HG03060 (cell line): ENCODE results near the gene SEMA3C.

ENCODE experiments used
- ATAC-seq: cut with Tn5 transposase; IDR thresholded peaks from one replicate; pipeline ENCODE4 v1.9.1; 2021; ENCODE audit warnings: low read depth, moderate number of reproducible peaks; ENCODE audit not compliant: unreplicated experiment

SEMA3C gene

DNA sequence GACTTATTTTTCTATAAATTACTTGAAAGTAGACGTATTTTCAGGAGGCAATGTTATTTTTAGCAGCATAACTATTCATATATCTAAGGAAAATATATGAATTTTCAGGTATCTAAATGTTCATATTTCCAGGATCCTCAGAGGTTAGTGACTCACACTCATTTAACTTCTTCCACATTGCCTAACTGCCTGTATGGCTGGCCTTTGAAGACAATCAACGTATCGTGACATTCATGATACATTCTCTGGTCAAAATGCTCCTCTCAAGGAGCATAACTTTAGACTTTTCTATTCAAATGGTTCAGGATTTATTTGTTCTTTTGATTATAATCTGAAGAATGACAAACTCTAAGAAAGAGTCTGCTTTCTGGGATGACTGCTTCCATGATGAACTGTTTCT is 89.3 kb downstream of the SEMA3C start:
- ATAC-seq = no peak

DNA sequence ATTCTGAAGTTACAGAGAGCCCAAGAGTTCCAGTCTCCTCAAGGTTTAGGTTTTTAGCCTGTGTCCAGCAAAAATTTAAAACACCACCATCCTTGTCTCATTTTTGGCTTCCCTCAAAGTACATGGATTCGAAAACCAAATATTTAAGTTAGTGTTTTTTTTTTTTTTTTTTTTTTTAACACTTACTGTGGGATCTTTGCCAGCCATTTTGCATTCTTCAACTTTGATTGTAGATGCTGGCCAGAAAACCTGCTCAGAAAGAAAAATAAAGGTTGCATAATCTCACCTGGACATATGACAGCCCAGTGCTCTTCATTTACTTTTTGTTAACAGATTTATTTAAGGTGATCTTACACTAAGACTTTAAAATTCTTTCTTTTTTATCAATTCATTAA is 91.6 kb downstream of the SEMA3C start:
- ATAC-seq = no peak

DNA sequence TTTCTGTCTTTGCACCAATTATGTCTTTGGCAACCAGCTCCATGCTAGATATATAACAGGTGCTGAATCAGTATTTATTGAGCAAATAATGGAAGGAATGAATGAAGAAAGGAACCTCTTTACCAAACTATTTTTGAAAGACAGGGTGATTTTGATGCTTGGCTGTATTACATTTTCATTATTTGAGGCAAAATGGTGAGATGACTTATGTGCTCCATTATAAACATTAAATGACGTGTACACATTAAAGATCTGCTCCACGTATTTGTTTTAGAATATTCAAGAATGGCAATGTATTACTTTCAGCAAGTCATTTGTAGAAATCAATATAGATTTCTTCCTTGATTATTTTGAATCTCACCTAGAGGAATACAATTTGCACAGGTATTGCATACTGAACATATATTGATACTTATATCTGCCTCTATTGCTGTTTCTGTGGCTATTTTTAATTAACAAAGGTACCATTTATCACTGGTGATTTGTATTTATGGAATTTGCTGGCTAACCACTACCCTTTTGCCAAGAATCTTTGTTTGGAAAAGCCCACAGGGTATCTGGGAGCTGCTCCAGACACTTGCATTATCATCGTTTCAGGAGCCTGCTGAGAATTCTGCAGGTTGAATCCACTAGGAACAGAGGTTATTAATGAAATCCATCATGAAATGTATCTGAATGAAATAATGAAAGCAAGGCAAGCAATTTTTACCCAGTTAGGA is 92.2 kb downstream of the SEMA3C start:
- no peak for ATAC-seq

DNA sequence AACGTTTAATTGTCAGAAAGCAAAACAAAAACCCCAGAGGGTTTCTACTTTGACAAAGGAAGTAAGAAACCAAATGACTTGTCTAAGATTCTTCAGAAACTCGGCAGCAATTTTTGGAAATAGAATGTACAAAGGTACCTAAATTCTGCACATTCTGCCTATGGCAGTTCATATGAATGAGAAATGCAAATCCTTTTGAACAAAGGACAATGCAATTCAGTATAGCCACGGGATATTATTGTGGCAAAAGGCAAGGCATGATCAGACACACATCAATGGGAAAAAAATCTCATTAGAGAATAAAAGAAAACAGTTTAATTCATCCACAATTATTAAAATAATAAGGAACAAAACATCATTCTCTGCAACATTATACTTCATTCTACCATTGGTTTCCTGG is 93.4 kb downstream of the SEMA3C start:
- ATAC-seq = no peak

DNA sequence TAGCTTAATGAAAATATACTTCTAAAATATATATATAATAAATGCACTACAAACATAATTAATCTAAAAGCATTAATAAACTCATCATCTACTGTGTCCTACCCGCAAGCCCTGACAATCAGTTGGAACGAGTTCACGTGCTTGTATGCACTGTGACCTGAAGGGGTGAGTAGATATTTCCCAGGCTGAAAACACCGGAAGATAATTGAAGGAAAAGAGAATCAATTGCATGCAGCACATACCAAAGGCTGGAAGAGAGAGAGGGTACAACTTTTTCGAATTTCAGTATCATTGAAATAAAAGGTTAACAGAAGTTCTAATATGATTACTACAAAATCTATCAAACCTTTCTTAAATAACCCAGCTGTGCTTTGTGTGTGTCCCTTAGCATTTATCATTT is 94.6 kb downstream of the SEMA3C start:
- ATAC-seq = no peak

DNA sequence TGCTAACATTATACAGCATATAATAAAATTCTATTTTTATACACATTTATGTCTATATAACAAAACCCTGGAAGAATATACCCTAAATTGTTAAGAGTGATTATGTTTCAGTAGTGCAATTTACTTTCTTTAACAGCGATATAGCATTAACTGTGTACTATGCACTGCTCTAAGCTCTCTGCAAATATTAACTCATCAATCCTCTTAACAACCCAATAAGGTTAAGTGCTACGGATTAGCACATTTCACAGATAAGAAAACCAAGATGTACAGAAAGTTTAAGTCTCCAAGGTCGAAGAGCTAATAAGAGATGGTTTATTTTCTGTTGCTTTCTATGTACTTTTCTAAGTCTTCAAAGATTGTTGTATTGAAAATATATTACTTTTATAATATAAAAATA is 95.8 kb downstream of the SEMA3C start:
- no peak for ATAC-seq

DNA sequence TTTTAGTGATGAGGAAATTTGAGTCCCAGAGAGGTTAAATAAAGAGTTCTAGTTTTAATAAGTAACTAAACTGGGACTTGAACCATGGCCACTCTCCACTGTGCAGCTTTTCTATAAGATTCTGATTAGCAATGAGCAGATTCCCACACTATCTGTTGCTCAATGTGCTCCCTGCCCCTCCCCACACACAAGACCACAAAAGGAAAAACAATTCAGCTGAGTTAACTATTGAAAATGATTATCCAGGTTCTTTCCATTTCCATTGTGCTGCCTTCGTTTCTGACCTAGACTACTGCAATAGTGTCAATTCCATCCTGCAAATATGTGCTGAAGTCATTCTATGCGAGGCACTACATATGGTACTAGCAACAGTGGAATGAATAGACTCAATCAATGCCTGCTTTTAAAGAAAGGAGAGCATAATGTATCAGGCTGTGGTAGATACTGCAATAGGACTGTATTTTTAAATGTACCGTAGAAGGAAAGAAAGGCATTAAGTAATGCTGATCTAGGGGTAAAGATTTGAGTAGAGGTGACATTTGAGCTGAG is 97.0 kb downstream of the SEMA3C start:
- ATAC-seq = no peak

DNA sequence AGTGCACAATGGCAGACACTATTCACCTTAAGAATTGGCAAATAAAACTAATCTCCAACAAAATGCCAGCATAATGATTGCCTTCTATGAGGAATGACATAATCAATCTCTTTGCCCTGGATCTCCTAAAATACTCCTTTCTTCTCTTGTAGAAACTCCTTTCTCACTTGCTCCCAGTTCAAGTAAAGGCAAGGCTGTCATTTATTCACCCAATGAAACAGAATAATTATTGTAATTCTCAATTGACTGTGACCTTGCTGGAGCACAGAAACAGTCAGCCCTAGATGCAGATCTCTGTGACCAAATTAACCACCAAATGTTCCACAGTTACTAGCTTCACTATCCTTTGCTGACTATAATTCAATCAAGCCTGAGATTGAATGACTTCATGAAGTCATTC is 99.3 kb downstream of the SEMA3C start:
- ATAC-seq = no peak

DNA sequence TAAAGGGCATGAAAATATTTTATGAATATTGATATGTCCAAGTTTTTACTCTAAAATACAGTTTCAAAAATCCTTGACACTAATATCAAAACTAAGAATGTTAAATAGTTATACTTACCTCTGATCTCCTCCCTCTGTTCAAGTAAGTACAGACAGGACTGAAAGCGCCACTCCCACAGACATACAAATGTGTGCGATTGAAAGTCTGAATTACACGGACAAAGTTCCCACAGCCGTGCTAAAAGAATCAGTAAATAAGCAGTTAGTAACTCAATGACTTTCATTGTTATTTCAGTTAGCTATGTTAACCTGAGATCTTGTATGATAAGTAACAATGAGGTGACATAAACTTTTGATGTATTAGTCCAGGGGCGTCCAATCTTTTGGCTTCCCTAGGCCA is 100.7 kb downstream of the SEMA3C start:
- no peak for ATAC-seq

DNA sequence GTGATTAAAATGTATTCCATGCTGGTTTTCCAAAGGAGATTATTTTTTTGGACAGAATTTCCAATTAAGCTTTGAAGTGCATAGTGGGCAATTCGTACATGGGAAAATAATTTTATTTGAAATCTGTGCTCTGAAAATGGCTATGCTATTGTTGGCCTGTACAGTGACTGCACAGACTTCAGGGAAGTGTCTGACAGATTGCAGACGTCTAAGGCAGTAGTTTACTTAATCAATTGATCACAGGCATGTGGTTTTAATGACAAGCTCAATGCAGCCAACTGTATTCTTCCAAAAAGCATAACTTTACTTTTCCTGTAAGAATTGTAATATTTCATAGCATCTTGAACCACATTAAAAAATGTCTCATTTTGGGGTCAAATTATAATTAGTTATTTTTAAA is 102.0 kb downstream of the SEMA3C start:
- no peak for ATAC-seq

DNA sequence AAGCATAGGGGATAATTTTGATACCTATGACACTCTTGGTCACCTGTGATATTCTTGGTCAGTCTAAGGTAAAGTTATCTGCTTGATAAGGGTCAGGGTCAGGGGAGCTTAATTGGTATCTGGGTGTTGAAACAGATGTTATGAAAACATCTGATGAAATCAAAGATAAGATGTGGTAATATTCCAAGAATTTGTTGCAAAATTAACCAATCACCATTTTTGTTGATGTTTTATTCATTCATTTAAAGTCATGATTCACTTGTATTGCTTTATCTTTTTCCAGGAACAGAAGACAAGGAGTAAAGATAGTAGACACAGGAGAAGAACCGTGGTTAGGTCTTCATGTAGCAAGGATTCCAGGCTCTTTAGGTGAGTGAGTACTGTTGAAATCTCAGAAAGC is 103.1 kb downstream of the SEMA3C start:
- ATAC-seq = no peak

DNA sequence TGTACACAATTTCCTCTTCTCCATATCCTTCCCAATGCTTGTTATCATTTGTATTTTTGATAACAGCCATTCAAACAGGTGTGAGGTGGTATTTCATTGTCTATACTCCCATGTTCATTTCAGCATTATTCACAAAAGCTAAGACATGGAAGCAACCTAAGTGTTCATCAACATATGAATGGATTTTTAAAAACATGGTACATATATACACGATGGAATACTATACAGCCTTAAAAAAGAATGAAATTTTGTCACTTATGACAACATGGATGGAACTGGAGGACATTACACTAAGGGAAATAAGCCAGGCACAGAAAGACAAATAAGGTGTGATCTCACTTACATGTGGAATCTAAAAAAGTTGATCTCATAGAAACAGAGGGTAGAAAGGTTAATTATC is 109.3 kb downstream of the SEMA3C start:
- no peak for ATAC-seq

DNA sequence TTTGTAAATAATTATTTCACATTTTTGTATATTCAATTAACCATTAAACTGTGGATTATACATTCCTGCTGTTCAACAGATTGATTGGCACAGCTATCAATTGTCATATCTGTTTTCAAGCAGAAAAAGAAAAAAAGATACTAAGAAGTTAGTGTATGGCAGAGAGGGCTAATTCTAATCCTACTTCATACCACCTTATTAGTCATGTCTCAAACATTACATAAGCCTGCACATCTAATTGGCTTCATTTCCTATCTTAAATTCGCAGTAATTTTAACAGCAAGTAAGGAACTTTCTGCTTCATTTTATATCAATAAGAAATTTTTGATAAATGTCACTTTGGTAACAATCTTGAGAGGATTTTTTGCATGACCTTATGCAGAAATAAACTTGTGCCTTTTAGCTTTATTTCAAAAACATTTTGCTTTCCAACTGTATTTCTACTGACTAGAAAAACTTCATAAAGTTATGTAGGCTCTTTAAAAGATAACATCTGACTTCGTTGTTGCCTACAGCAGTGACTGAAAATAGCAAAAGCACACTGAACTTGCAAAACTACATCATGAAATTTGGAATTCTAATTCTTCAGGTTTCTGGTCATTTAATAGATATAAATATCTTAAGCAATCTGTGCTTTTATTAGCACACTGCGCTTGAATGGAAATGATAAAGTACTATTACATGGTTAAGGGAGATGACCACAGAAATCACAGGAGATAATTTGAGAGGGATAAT is 111.5 kb downstream of the SEMA3C start:
- no peak for ATAC-seq

DNA sequence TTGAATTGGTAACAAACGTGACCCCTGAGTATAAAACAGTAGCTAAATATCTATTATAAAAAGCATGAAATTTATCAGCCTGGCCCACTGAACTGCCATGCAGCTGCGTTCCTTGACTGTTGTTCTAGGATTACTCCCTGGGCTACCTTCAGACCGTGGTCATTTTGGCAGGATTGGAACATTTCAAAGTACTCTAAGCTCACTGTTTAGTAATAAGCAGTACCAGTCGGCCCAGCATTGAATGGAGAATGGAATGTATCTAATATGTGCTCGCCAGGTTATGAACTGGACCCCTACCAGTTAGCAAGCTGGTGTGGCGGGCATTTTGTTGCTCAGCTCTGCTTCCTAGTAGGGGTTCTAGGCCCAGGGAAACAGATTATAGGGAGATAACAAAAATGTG is 112.2 kb downstream of the SEMA3C start:
- no peak for ATAC-seq

DNA sequence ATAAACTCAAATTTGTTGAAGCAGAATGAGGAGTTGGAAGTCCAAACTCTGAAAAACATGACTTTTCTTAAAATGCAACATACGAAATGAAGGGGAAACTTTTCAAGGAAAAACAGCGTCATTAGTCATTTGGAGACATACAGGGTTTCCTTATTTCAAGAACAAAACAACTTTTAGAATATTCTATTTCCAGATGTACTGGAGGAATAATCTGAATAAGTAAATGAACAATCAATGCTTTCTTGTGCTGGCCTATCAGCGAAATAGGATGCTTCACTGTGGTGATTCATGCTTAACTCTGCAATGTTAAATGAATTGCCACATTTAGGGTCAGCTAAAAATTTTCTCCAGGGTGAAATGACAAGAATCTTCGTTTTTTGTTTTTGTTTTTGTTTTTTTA is 114.3 kb downstream of the SEMA3C start:
- ATAC-seq = no peak

DNA sequence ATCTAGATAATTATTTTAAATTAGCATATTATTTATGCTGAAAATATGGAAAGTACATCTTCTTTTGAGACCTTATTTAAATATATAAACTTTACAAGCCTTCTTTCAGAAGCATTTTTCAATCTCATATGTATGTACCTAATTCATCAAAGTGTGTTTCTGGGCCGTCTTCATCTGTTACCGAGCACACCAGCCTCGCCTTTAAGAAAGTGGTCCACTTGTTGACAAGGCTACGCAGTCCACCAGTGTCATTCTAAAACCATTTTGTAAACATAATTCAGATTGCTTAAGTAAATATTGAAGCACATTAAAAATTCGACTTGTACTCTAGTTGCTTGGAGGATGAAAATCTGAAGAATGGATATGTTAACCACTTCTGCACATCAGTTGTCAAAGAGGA is 116.3 kb downstream of the SEMA3C start:
- no peak for ATAC-seq

DNA sequence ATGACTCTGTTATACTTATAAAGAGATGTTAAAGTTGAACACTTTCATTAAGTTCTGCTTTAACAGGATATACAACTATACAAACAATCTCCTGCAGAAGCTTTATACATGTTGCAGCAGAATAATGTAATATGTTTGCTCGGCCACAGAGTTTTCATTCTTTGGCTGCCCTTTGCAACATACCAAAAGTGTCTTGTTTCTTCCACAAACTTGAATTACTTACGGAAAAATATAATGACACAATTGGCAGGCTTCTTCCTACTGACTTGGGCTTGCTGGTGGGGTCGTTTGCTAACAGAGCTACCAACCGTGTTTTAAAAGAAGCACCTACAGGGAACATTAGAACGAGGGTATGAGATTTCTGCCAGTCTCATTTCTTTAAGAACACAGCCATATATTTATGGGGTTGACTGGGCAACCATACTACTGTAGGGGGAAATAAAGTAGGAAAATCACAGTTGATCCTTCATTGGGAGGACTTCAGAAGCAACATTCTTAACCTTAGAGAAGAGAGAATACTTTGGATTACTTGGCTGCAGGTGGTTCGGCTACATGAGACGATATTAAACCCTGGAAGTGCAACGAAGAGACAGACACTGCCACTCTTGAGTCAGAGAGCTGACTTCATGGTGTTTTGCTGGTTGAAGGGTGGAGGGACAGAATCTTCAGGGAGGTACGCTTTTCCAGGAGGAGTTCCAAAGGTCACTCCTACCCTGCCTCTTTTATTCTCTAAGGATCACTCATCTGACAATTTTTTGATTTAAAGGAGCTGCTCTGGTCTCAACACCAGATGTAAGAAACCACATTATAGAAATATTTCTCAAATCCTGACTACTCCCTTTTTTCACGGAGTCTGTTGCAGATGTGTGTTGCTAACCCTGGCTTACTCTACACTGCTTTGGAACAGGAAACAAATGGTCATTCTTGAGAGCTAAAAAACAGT is 123.9 kb downstream of the SEMA3C start:
- no peak for ATAC-seq

DNA sequence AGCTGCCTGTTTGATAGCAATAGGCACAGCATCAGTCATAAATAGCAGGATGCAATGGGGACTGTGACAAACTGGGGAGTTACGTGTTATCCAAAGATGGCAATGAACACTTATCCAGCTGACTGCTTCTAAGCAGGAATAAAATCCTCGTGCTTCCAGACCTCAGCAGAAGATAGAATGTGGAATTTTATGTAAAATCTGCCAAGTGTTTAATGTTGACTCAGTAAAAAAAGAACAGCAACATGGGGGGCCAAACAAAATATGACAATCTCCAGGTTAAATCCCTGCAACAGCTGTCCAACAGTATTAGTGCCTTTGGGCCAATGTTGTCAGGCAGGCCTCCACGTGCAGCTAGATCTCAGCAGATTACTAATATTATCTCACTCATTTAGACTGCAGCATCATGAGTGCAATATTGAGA is 127.3 kb downstream of the SEMA3C start:
- no peak for ATAC-seq

DNA sequence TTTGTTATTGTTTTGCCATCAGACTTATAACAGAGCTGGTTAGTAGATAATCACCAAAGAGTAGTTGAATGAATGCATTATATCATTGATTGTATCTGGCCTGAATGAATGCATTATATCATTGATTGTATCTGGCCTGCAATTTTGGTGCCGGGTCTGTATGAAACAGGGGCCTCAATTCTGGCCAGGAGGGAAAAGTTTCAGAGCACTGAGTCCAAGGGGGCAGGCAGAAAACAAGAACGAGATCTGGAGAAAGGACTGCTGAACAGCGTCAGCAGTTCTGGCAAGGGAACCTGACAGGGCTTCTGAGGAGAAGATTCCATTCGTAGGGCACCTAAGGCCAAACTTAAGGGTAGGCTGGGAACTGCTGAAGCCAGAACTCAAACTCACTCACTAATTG is 128.0 kb downstream of the SEMA3C start:
- ATAC-seq = no peak

DNA sequence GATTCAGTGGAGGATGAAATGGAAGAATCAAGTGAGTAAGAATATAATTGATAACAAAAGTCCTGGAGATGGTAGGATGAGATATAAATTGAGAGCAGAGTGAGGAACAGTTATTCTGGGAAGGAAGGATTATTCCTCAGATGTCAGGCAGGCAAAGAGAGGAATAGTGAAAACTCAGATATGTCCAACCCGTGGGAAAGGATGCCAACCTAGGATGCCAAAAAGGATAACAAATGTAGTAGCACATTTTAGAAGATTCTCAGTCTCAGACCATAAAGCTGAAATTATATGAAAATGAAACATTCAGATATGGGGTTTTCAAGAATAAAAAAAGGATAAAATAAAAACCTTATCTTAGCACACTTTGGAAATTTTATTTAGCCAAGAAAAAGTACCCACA is 131.1 kb downstream of the SEMA3C start:
- ATAC-seq = no peak

DNA sequence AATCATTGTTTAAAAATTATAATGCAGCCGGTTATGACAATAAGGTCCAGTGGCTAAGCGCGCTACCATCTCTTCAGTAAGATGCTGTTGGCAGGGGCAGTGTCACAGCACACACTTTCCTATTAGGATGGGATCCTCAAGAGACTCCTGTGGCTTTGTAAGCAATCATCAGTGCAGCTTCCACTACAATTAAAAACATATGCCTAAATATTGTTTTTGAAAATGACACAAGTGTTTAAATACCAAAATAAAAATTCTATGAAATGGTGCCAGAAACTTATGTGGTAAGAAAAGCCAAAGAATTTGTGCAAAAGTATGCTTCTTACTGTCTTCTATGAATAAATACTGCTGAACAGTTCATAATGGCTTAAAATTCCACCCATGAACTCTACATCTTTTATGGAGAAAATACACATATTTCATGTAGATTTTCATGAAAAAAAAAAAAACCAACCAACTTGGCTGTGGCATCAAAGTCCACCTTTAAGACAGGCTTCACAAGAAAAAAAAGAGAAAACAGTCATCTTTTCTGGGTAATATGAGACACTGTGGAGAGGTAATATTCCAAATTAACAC is 132.8 kb downstream of the SEMA3C start:
- no peak for ATAC-seq
